GDM1 (cell line): ENCODE measurements around the gene CDH13.

ENCODE experiments used
- DNase-seq: peaks from one replicate; lab custom pipeline; 2025; lab: John Stamatoyannopoulos, UW

Gene CDH13

DNA sequence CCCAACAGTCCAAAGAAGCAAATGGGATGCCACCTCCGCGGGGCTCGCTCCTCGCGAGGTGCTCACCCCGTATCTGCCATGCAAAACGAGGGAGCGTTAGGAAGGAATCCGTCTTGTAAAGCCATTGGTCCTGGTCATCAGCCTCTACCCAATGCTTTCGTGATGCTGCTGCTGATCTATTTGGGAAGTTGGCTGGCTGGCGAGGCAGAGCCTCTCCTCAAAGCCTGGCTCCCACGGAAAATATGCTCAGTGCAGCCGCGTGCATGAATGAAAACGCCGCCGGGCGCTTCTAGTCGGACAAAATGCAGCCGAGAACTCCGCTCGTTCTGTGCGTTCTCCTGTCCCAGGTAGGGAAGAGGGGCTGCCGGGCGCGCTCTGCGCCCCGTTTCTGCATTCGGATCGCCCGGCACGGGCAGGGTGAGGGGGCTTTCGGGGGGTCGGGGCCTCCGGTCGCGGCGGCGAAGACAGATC lies at the start of gene CDH13:
Gene CDH13 (plus strand): TSS at position 179 of the 471 bp plus-strand sequence.
- DNase-seq: no peak

DNA sequence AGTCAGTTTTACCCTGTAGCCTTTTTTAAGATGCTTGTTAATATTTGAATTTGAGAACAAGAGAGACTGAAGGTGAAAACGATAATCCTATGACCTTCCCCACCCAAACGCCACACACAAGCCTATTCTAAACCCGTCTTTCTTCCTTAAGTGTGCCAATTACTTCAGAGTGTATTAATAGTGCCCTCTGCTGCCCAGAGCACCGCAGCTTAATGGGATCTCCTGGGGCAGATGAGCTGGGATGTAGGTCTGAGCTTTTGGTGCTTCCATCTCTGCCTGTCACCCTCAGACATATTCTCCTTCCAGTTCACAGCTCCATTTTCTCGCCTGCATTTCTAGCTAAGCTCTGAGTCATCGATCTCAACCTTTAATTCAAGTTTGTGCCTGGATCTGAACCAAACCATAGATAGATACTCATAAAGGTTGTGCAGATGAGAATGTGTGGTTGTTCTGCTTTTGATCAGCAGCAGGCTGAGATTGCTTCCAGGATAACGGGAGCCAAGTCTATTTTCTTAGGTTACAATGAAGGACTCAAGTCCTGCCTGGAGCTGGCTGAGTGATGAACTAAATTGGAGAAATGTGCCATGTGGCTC lies 46.4 kb upstream of the CDH13 start:
- DNase-seq: no peak

DNA sequence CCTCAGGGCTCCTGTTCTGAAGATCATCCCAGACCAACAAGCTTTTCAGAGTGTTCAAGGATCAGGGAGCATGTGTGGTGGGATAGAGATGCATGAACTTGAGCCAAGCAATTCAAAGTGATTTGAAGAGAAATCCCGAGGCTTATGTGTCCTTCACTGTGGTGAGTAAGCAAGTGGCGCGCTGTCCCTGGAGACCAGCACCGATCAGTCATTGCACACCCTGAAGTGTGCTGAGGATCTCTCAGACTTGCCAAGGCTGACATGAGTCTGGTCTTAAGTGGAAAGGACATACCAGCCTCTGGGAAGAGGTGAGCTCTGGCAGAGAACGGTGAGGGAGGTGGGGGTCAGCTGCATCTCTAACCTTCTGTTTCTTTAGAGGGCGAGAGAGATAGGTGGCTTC lies 43.8 kb upstream of the CDH13 start:
- no peak for DNase-seq

DNA sequence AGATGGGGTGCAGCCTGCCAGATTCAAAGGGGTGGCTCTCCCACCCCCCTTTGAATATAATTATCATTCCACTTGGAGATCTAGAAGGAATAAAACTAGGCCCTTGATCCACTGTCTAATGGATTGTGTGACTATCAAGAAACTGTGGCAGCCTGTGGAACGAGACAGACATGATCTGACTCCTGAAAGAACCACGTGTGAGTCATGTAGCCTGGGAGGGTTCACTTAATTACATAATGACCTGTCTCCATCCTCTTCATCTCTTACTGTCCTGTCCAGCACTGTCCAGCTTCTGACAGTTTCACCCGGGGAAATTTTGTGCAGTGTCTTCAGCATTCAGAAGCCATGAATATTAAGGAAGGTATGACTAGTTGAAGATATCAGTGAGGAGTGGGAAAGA lies 43.3 kb upstream of the CDH13 start:
- no peak for DNase-seq

DNA sequence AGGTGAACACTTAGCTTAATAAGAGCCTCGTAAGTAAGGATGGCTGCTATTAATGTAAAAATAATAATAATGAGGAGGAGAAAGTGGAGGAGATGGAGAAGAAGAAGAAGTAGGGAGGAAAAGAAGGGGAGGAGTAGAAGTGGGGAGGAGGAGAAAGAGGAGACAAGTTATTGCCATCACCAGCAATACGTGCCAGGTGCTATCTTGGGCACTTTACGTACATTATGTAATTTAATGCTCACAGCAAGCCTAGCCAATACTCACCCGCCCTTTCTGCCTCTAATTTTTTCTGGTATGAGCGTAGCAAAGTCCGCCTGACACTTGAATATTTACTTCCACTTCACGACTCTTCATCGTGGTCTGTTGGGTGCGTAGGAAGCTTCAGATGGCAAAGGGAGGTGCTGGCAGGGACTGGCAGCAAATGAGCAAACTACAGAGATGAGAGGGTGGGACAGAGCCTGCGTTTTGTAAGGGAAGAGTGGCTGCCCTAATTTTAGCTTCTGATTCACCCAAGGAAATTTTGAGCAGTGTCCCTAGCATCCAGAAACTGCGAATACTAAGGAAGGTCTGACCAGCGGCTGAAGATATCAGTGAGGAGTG lies 42.1 kb upstream of the CDH13 start:
- no peak for DNase-seq

DNA sequence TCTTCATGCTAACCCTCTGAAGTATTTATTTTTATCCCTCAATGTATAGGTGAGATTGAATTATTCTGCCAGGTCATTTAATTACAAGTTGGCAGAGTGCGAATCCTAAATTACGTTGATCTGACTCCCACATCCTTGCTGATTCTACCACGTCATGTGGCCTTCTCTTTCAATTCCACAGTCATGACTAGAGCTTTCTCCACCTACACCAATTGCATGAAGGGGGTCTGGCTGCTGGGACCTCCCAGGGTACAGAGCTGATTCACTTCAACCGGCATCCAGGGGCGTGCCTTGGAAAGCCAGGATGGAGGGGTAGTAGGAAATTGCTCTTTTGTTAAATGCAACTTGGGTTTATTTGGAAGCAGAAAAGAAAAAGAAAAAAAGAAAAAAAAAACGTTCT lies 41.1 kb upstream of the CDH13 start:
- DNase-seq: no peak

DNA sequence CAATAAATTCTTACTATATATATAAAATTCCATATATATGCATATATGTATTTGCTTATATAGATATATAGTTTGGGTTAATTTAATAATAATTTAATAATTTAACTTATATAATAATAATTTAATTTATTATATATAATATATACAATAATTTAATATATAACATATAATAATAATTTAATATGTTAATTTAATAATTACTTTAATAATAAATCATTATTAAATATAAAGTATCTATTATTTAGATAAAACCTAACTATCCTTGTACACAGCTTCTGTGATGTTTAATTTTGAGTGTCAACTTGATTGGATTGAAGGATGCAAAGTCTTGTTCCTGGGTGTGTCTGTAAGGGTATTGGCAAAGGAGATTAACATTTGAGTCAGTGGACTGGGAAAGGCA lies 40.6 kb upstream of the CDH13 start:
- no peak for DNase-seq

DNA sequence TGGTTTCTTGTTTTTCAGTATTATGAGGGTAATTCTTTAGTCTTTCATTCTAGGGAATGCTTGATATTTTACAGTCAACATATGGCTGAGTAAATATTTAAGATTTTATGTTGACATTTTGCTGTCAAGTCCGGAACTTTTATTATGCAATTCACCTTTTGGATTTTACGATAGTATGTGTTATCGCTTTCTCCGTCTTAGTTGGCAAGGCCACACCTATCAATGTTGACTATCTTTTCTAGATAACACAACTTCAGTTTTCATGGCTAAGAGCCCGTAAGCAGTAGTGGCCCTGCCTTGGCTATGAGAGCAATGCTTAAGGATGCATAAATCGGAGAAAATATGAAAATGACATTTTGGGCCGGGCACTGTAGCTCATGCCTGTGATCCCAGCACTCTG lies 39.5 kb upstream of the CDH13 start:
- DNase-seq: no peak

DNA sequence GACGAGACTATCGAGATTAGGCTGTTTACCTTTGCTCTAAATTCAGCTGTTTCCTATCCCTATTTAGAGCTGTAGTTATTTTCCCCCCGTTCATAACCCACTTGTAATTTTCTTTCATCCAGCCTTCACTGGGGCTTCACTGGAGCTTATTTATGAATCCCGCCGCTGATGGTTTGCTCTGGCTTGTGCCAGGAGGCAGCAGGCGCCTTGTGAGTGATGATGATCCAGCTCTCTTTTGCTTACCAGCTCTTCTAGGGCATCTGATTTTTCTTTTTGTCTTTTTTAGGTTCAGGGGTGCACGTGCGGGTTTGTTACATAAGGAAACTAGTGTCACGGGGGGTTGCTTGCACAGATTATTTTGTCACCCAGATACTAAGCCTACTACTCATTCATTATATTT lies 37.4 kb upstream of the CDH13 start:
- DNase-seq: no peak

DNA sequence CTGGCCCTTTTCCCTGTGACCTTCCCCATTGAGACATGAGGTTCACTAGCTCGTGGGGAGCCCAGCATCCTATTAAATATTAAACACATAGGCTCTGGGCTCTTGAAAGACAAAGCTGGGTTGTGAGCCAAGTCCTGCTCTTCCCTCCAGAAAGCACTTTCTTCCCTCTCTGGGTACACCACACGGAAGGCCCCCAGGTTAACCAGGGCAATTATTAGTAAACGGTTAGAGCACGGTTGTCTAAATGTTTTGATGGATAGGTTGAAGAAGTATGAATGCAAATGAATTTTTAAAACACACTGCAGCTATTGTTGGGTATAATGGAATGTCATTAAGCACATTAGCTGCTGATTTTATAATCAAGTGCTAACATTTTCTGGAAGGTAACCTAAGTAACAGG lies 32.7 kb upstream of the CDH13 start:
- DNase-seq: no peak

DNA sequence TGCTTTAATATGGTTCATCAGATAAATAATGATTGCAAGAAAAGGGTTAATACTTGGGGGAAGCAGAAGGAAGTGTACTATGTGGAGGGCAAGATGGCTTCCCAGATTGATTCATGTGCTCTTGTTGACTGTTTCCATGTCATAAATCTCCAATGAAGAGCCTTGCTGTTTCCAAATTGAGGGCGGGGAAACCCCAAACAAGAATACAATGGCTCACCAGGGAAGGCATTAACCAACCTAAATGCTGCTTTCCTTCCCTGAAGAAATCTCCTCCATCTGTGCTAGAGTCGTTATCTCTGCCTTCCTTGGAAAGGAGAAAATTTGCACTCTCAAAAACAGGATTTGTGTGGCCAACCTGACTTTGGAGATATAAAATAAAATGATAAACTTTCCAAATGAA lies 28.0 kb upstream of the CDH13 start:
- DNase-seq: no peak

DNA sequence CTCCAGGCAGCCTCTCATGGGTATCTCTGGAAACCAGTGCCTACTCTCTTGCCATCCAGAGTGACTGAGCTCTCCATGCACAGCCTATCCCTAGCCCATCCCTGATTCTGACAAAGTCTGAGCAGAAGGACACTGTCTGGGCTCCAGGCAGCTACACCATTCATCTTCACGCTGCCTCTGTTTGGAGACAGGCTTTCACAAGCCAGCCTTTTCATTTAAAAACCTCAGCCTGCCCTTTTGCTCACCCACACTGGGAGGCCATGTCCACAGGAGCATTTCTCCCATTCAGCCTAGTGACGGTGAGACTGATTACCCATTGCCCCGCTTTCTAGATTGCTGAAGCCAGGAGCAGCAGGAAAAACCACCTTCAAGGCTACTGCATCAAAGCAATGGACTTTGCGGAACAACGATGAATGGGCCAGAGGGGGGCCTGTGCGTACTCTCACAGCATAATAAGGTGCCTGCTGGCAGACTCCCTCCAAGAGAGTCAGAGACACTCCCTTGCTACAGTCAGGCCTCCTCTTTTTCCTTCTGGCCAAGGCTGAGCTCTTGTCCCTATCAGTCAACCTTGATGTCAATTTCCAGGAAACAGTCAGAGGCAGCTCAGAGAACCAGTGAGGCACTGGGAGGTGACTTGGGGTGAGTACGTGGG lies 24.7 kb upstream of the CDH13 start:
- no peak for DNase-seq

DNA sequence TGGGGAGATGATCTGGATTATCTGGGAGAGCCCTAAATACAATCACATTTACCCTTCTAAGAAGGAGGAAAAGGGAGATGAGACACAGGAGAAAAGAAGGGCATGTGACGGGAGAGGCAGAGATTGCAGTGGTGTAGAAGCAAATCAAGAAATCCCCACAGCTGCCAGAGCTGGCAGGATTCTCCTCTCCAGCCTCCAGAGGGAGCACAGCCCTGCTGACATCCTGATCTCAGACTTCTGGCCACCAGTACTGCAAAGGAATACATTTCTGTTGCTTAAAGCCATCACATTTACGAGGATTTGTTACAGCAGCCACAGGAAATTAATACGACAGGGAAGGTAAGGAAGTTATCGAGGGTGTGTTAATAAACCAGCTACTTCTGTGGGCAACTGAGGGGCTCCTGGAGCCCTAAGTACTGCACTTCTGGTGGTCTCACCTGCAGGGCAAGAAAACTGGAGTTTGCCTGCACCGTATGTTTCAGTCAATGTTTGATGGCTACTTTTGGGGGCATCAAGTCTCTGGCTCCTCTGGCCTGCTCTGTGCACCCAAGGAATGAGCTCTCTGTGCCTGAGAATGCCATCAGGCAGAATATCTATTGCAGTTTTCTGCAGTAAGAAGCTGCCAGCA lies 22.9 kb upstream of the CDH13 start:
- no peak for DNase-seq

DNA sequence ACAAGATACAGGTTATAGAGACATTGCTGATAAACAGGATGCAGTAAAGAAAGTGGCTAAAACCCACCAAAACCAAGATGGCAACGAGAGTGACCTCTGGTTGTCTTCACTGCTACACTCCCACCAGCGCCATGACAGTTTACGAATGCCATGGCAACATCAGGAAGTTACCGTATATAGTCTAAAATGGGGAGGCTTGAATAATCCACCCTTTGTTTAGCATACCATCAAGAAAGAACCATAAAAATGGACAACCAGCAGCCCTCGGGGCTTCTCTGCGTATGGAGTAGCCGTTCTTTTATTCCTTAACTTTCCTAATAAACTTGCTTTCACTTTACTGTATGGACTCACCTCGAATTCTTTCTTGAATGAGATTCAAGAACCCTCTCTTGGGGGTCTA lies 21.7 kb upstream of the CDH13 start:
- no peak for DNase-seq

DNA sequence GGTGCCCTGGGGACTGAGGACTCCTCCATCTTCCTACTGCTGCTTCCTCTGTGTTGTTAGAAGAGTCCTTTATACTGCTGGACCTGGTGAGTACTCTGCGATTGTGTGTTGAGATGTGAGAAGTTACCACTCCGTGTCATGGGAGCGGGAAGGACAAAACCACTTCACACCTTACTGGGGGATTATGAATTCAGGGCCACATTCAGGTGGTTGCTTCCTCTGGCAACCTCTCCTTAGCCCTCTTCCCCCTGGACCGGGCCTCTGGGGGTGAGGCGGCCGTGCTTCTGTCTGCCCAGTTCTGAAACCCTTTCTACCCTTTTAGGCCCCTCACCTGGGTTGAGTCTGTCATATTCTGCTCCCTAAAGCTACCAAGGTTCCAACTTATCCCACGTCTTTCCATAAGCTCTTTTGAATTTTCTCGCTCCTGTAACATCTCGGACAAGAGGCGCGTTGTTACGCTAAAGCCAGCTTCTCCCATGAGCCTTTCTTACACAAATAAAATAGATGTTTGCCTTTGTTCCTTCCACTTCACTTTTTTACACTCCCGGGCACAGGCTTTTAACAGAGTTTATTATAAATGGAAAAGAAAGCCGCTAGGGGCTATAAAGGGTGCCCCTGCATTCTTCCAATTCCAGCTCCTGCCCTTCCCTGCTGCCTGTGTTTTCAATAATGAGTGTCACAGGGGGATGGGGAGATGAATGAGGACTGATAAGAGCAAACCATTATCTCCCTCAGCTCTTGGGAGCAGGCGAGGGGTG lies 20.7 kb upstream of the CDH13 start:
- DNase-seq: no peak

DNA sequence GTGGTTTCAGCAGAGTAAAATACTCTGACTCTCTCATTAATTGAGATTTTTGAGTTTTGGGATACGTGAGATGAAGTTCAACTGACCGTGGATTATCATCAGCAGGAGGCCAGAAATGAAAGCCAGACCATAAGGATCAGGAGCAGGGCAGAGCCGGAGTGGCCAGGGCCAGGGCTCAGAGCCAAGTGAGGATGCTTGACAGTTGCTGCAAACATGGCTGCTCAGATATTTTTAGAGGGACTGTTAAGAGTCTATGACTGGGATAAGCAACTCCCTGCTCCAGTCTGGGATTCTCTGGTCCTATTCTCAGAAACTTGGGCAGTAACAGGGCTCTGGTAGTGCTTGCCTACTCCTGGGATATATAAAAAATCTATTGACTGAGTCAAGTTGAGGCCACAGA lies 17.6 kb upstream of the CDH13 start:
- no peak for DNase-seq

DNA sequence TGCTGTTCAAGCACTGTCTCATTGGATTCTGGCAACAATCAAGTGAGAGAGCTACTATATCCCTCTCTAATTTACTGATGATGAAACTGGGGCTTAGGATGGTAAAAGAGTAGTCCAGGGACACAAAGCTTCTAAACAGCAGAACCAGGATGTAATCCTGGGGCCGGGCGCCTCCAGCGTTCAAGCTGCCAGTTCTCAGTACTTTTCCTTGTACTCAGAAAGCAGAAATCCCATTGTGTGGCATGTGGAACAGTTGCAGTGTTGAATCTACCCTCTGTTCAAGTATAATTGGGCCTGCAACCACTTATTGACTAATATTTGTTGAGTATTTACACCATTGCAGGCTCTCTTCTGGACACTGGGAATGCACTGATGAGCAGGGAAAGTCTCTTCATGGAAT lies 14.5 kb upstream of the CDH13 start:
- DNase-seq: no peak

DNA sequence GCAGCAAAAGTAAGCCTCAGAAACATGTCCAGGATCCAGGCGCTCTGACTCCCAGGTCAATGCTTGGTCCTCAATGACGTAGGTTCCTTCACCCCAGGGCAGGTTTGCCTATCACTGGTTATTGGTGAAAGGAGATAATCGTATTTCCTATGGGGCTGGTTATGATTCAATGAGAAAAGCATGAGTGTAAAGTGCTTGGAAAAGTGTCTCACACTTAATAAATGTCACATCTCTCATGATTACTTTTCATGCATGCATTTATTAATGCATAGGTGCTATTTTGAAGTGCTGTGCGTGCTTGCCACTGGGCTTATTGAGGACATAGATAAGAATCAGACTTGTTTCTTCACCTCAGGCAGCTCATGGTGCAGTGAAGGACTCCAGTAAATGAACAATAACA lies 10.4 kb upstream of the CDH13 start:
- DNase-seq: no peak

DNA sequence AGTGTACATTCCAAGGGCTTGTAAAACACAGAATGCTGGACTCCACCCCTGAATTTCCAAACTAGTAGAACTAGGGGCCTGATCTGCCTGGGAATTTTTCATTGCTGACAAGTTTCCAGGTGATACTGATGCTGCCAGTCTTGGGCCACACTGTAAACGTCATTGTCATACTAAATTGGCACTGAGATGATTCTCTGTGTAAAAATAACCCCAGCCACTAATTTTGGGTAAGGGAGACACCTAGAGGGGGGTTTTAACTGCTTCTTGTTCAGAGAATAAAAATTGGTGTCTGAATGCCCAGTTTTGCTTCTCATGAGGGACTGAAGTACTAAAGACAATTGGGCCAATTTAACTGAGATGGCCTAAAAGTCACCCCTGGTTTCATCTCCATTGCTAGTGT lies 5.0 kb upstream of the CDH13 start:
- DNase-seq: no peak

DNA sequence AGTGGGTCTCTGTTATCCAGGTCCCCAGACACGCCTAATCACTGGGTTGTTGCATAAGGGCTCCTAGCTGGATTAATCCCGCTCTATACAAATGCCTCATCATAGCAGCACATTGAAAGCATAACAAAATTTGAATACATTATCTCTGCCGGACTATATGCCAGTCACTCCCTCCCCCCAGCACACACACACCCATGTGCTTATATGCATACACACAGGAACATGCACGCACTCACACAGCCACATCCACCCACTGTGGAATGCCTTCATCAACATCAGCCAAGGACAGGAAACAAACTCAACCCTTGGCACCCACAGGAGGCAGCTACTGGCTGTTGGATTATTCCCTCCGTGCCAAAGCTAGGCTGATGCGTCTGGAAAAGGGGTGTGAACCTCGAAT lies 3.5 kb upstream of the CDH13 start:
- no peak for DNase-seq

DNA sequence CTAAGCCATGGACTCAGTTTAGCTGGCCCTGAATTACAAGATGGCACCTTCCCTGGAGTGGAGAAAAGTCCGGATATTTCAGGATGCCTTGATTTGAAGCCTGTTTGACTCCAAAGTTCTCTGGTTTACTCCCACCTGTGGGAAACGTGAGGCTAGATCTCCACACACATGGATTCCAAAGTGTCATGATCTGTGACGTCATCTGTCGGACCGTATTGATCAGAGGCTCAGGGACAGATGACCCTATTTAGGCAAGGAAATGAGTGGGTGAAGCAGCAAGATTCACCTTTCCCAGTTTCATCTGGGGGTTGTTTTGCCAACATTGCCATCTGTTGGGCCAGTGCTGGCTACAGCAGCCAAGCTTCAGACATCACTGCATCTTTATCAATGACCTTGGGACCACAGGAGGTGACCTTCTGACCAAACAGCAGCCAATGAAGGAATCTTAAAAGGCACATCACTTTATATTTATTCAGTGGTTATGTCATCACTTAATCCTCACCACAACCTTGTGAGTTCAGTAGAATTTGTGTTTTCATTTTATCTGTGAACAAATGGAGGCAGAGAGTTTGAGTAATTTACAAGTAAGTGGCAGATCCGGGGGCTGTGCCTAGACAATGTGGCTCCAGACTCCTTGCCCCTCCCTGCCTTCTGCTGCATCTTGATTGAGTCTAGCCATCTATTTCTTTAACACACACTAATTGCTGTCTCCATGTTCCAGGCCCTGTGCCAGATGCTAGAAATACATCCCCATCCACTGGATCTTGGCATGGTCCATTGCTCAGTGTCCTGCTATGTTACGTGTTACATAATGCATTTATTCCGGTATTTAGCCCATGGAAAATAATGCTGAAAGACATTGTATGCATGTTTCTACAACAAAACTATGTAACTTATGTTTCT lies 1.5 kb upstream of the CDH13 start:
- no peak for DNase-seq

DNA sequence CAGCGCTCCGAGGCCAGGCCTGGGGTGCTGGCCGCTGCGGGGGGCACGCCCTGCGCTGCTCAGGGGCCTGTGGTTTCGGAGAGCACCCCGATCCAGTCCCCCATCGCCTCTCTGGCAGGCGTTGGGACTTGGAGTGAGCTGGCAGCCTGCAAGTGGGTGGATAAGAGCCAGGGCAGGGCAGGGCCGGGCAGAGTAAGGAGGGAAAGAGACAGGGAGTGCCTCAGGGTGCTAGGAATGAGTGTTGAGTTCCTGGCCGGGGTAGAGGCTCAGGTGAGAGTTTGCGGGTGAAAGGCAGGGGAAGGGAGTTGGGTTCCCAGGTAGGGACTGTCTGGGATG lies 1.3 kb downstream of the CDH13 start:
- DNase-seq: no peak
